GM21381 (cell line): ENCODE results near the gene PPA1.
"Not testable (repeated sequence)": the region's sequence is repeated elsewhere in the genome, so short reads cannot be mapped to it uniquely, and the experiment has no call there.

Experiments
- ATAC-seq: cut with Tn5 transposase; IDR thresholded peaks from one replicate; pipeline ENCODE4 v1.9.1; 2021; ENCODE audit warnings: mild to moderate bottlenecking, moderate library complexity; ENCODE audit not compliant: unreplicated experiment

PPA1 gene

GRCh38 chr10:70255329-70256299 lies 22.4 kb upstream of the PPA1 start:
- ATAC-seq: no peak

GRCh38 chr10:70254778-70255328 lies 21.6 kb upstream of the PPA1 start:
- ATAC-seq: no peak

GRCh38 chr10:70253878-70254765 lies 20.9 kb upstream of the PPA1 start:
- ATAC-seq: no peak

GRCh38 chr10:70250961-70251680 lies 17.9 kb upstream of the PPA1 start:
- ATAC-seq: no peak

- ATAC-seq: no peak
Observed at GRCh38 chr10:70247360-70247759, 14.1 kb upstream of the PPA1 start.

- ATAC-seq: no peak
Observed at GRCh38 chr10:70241081-70241480, 7.9 kb upstream of the PPA1 start.

- ATAC-seq: not testable (repeated sequence)
Observed at GRCh38 chr10:70239986-70240385, 6.8 kb upstream of the PPA1 start.

- ATAC-seq: not testable (repeated sequence)
Observed at GRCh38 chr10:70239077-70239976, 6.1 kb upstream of the PPA1 start.

GRCh38 chr10:70237958-70238536 lies 4.8 kb upstream of the PPA1 start:
- not testable (repeated sequence) for ATAC-seq

- ATAC-seq: no peak
Observed at GRCh38 chr10:70234668-70235447, 1.6 kb upstream of the PPA1 start.

- no peak for ATAC-seq
Observed at GRCh38 chr10:70233939-70234300, 691 bp upstream of the PPA1 start.

GRCh38 chr10:70232859-70233108 lies 445 bp downstream of the PPA1 start:
- ATAC-seq: no peak

- ATAC-seq: no peak
Observed at GRCh38 chr10:70232155-70232858, 922 bp downstream of the PPA1 start.

GRCh38 chr10:70228491-70228890 lies 4.7 kb downstream of the PPA1 start:
- no peak for ATAC-seq

- ATAC-seq: no peak
Observed at GRCh38 chr10:70227548-70228320, 5.5 kb downstream of the PPA1 start.

- no peak for ATAC-seq
Observed at GRCh38 chr10:70223728-70224127, 9.5 kb downstream of the PPA1 start.

- ATAC-seq: not testable (repeated sequence)
Observed at GRCh38 chr10:70222811-70223447, 10.3 kb downstream of the PPA1 start.
